Measurements from ENCODE around the gene PEF1.

Gene PEF1

DNA sequence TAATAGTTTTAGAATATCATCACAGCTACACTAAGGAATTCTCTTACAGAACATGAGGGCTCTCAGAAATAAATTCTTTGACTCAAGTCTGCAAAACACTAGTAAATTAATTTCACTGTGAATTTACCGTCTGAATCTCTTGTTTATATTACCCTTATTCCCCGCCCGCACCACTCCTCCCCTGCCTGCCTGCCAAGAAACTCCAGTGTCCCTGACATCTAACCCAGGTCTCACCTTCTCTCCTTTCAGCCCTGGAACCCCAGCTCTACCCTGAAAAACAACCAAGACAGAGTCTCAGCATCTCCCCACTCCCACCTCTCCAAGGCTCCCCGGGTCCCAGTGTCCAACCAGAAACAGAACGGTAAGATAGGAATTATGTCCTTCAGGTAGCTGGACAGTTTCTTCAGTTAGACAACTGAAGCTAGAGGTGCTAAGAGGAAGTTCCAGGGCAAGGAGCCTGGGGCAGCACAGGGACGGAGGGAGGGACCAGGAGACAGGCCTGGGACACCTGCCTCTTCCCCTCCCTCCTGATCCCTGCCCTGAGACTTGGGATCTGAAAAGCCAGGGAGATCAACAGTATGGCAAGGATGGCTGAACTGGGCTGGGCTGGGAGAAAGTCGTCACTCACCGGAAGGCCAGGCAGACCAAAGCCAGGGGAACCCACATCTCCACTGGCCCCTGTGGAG lies 43.7 kb upstream of the PEF1 start:
- TF ChIP-seq, protein P1, sequence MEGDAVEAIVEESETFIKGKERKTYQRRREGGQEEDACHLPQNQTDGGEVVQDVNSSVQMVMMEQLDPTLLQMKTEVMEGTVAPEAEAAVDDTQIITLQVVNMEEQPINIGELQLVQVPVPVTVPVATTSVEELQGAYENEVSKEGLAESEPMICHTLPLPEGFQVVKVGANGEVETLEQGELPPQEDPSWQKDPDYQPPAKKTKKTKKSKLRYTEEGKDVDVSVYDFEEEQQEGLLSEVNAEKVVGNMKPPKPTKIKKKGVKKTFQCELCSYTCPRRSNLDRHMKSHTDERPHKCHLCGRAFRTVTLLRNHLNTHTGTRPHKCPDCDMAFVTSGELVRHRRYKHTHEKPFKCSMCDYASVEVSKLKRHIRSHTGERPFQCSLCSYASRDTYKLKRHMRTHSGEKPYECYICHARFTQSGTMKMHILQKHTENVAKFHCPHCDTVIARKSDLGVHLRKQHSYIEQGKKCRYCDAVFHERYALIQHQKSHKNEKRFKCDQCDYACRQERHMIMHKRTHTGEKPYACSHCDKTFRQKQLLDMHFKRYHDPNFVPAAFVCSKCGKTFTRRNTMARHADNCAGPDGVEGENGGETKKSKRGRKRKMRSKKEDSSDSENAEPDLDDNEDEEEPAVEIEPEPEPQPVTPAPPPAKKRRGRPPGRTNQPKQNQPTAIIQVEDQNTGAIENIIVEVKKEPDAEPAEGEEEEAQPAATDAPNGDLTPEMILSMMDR (IDR thresholded peaks at IDR 0.05; ENCODE audit: borderline replicate concordance, insufficient read depth, low read depth, low read length): no peak
- no peak overlapping the region for H3K4me3 ChIP-seq (ENCODE audit: low read depth, low read length)

DNA sequence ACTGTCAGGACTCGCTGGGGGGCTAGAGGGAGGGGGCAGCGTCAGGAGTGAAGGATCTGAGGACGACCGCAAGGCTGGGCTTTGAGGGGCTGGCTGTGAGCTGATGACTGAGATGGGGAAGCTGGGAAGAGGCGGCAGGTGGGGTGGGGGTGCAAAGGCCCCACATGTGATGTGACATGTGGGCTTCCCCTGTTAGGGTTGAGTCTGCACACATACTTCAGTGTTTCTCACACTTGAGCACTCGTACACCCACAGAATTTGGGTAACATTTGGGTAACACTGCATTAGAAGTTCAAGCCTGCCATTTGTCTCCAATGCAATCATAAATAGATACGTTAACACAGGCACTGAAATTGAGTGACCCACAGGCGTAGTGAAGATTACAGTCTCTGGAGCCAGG lies 42.9 kb upstream of the PEF1 start:
- TF ChIP-seq, protein P1 (IDR thresholded peaks at IDR 0.05; ENCODE audit: borderline replicate concordance, insufficient read depth, low read depth, low read length): no peak

DNA sequence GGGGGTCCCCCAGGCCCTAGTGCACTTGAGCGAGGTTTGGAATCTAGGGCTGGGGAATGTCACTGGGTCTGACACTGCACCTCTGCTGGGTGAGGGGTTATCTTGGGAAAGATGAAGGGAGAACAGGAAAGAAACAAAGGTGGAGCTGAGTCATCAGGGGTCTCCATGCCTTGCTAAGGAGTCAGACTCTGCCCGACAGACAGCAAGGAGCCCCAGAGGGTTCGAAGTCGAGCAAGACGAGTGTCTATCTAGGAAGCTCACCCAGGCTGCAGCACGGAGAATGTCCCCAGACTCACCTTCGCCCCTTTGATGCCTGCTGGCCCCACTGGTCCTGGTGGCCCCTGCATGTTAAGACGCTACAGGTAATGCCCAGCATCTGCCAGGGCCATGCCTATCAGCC lies 41.1 kb upstream of the PEF1 start:
- TF ChIP-seq, protein P1 (IDR thresholded peaks at IDR 0.05; ENCODE audit: borderline replicate concordance, insufficient read depth, low read depth, low read length): no peak
- no peak overlapping the region for H3K4me3 ChIP-seq (ENCODE audit: low read depth, low read length)

More for the DNA sequence above, 42.9 kb upstream of the PEF1 start:
- no peak overlapping the region for H3K4me3 ChIP-seq (ENCODE audit: low read depth, low read length)

DNA sequence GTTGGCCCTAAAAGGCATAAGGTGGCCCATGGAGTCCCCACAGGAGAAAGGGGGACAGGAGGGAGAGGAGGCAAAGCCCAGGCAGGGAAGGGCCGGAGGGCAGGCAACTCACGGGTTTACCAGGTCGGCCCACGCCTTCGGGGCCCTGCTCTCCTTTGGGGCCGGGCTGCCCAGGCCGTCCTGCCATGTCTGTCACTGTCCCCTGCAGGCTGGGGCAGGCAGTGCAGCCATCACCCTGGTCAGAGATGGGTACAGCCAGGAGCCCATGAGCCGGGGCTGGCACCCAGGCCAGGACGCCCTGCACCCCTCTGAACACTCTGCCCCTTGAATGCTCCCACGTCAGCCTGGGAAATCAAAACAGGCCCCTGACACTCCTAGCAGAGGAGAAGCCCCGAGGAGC lies 39.3 kb upstream of the PEF1 start:
- no peak overlapping the region for H3K4me3 ChIP-seq (ENCODE audit: low read depth, low read length)
- TF ChIP-seq, protein P1 (IDR thresholded peaks at IDR 0.05; ENCODE audit: borderline replicate concordance, insufficient read depth, low read depth, low read length): peak; percentile 74

DNA sequence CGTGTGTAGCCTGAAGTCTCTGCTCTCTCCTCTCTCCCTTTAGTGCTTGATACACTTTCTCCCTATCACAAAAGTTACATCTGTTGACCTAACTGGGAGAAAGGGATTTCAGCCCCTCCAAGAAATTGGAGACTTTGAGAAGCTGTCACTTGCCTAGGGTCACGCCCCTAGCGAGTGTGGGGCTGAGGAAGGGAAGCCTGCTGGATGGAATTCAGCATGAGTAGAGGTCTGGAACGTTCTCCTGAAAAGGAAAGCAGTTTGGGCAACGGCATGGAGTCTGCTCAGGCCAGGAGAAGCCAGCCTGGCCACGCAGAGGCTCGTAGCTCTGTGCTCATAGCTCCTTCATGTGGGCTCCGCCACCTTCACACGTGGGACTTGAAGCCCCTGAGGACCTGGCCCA lies 36.7 kb upstream of the PEF1 start:
- TF ChIP-seq, protein P1 (IDR thresholded peaks at IDR 0.05; ENCODE audit: borderline replicate concordance, insufficient read depth, low read depth, low read length): no peak
- H3K4me3 ChIP-seq (ENCODE audit: low read depth, low read length): no peak overlapping the region

DNA sequence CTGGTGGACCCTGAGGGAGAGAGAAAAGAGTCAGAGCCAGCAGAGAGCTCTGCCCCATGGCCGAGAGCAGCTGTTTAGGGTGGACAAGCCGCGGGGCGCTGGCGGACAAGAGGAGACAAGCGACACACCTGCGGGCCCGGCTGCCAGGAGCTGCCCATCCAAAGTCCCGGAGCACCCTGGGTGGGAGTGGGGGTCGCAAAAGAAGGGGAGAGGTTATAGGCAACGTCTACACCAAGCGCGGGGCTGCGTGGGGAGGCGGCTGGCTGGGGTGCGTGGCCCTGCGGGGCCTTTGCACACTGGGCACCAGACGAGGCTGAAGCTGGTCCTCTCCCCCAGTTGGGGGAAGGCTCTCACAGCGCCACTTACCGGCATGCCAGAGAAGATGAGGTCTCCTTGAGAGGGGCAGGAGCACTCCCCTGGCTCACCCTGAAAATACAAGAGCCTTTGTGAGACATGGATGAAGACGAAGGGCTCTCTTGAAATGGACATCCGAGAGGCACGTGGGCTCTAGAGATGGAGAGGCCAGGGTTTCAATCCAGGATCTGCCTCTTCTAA lies 35.1 kb upstream of the PEF1 start:
- TF ChIP-seq, protein P1 (IDR thresholded peaks at IDR 0.05; ENCODE audit: borderline replicate concordance, insufficient read depth, low read depth, low read length): no peak
- H3K4me3 ChIP-seq (ENCODE audit: low read depth, low read length): no peak overlapping the region

DNA sequence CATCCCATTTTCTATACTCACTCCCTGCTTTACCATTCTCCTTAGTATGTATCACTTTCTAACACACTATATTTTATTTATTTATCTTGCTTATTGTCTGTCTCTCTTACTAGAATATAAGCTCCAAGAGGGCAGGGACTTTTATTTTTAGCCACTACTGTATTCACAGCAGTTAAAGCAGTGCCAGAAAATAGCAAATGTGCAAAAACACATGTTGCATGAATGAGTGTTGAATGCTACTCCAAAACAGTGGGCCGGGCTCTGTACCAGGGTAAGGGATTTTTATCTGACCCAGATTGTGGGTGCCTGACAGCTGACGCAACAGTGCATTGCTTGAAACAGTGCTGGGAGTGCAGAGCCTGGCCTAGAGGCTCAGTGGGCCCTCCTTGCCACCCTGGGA lies 34.4 kb upstream of the PEF1 start:
- no peak overlapping the region for H3K4me3 ChIP-seq (ENCODE audit: low read depth, low read length)
- TF ChIP-seq, protein P1 (IDR thresholded peaks at IDR 0.05; ENCODE audit: borderline replicate concordance, insufficient read depth, low read depth, low read length): no peak

All from GM12875 (cell line).